ENCODE data around the gene WWC1.

DNA sequence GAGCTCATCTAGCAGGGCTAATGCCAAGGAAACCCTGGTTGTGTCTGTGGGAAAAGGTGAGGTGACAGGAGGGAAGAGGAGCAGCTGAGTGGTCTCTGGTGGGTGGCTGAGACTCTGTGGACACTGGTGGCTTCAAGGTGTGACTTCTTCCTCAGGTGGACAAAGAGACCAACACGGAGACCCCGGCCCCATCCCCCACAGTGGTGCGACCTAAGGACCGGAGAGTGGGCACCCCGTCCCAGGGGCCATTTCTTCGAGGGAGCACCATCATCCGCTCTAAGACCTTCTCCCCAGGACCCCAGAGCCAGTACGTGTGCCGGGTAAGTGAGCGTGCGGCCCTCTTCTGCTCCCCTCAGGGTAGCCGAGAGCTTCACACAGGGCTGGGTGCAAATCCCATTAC is 163.8 kb downstream of the WWC1 start:
- TF ChIP-seq CTCF (IDR thresholded peaks at IDR 0.05; ENCODE audit: low read length) (no peak), EZH2 (IDR thresholded peaks at IDR 0.05; ENCODE audit: borderline replicate concordance, low read length) (no peak)
